AG09319 (cell line): ENCODE data around the gene MSI2.

Experiments used
- DNase-seq: peaks from one replicate; pipeline ENCODE4 v3.0.0-alpha.2; 2010; ENCODE audit warnings: low read depth; ENCODE audit errors: extremely low read depth
- TF ChIP-seq, protein P1 (sequence below): IDR thresholded peaks from 2 replicates; pipeline ENCODE4 v1.5.1; 2011; ENCODE audit warnings: low read depth, mild to moderate bottlenecking, inconsistent platforms, low read length, moderate library complexity

The MSI2 gene

DNA sequence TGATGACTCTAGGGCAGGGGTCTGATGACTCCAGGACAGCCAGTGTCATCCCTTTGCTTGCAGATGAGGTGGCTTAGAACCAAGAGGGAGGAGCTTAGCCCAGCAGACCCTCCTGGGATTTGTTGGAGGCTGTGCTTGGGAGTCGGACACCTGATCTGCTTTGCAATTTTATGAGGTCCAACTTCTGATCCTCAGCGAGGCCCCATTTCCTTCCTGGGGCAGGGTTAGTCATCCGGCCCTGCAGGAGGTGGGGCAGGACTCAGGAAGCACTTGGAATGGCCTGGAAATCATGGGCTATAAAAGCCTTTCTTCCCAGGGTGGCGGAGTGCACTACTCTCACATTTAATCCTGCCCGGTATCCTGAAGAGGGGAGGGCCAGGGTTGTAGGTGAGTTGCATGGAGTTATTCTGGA is 168.5 kb downstream of the MSI2 start:
- DNase-seq, result no peak
- TF ChIP-seq, protein P1, sequence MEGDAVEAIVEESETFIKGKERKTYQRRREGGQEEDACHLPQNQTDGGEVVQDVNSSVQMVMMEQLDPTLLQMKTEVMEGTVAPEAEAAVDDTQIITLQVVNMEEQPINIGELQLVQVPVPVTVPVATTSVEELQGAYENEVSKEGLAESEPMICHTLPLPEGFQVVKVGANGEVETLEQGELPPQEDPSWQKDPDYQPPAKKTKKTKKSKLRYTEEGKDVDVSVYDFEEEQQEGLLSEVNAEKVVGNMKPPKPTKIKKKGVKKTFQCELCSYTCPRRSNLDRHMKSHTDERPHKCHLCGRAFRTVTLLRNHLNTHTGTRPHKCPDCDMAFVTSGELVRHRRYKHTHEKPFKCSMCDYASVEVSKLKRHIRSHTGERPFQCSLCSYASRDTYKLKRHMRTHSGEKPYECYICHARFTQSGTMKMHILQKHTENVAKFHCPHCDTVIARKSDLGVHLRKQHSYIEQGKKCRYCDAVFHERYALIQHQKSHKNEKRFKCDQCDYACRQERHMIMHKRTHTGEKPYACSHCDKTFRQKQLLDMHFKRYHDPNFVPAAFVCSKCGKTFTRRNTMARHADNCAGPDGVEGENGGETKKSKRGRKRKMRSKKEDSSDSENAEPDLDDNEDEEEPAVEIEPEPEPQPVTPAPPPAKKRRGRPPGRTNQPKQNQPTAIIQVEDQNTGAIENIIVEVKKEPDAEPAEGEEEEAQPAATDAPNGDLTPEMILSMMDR, result no peak

GRCh38 chr17:57425431-57425830 is 169.1 kb downstream of the MSI2 start:
- no peak for DNase-seq
- TF ChIP-seq, protein P1, result no peak

GRCh38 chr17:57425903-57426880 is 169.9 kb downstream of the MSI2 start:
- DNase-seq, result no peak
- TF ChIP-seq, protein P1, result no peak

GRCh38 chr17:57429966-57430365 is 173.6 kb downstream of the MSI2 start:
- TF ChIP-seq, protein P1, result no peak
- no peak for DNase-seq

GRCh38 chr17:57431415-57431814 is 175.1 kb downstream of the MSI2 start:
- no peak for DNase-seq
- TF ChIP-seq, protein P1, result no peak

DNA sequence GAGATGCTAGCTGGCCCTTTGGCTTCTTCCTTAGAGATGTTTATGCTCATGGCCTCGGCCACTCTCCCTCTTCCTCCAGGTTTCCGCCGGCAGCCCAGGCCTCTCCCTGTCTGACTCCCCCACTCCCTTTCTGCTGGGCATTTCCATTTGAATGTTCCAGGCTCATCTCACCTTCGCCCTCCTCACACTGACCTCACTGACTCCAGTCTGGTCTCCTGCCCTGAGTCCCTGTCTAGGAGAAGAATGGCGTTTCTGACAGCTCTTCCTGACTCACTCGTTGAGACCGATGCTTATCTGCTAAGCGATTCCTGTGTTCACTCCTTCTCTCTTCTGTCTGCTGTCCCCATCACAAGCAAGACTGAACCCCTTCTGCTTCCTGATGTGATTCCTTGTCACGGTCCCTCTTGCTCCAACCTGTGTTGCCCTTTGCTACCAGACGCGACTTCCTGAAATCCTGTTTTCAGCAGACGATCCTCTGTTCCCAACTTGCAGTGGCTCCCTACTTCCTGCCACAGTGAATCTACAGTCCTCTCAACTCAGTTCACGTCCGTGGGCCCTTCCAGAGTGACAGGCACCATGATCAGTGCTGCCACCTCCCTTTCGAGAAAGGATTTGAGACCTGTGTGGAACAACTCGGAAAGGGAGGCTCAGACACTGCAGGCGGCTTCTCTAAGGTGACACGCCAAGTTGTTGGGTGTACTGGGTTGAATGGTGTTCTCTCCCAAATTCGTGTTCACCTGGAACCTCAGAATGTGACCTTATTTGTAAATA is 176.4 kb downstream of the MSI2 start:
- TF ChIP-seq, protein P1, result no peak
- DNase-seq, result no peak

DNA sequence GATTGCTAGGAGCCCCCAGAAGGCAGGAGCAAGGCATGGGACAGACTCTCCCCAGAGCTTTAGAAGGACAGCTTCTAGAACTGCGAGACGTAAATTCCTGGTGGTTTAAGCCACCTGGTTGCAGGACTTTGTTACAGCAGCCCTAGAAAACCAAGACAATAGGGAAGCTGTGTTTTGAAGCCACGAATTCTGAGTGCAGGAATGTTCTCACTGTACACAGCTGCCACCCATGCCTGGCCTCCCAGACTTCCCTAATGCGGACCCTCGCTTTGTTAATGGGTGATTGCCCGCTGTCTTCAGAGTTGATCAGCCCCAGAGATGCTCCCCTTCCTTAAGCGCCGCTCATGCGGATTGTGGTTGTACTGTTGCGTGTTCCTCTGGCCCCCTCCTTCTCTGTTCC is 177.1 kb downstream of the MSI2 start:
- TF ChIP-seq, protein P1, result no peak
- no peak for DNase-seq
